Forelimb muscle (tissue), 1 donor: ENCODE results near the gene RNU1-3. TPM values are rescaled to one million over a fixed set of nuclear protein-coding genes. Genes with fewer than 3 reads are reported as not detected.
"Not testable (repeated sequence)": the region's sequence is repeated elsewhere in the genome, so short reads cannot be mapped to it uniquely, and the experiment has no call there.

Experiments used
- DNase-seq: peaks from one replicate; pipeline ENCODE4 v3.0.0-alpha.2; 2013; ENCODE audit warnings: low read depth
- polyA plus RNA-seq: library from polyadenylated mRNA; unstranded; fragments of 120-200 nt; gene quantifications from one replicate; pipeline ENCODE4 v1.2.1, GENCODE V29; 2013; ENCODE audit not compliant: insufficient read length

Gene RNU1-3
- polyA plus RNA-seq, 1 donor, result not detected

DNA sequence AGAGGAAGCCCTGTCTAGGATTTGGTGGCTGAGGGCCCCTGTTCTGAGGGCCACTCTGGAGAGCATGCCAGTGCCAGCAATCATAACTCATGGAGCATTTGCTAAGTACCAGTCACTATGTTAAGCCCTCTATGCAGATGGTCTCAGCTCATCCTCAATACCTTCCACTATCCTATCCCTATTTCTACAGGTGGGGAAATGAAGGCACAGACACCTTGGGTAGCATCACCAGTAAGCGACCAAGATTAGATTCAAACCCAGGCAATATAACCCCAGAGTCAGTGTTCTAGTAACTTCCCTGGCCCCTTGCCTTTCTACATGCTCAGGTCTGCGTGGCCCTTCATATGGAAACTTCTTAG is 45.5 kb downstream of the RNU1-3 start:
- DNase-seq, result no peak

DNA sequence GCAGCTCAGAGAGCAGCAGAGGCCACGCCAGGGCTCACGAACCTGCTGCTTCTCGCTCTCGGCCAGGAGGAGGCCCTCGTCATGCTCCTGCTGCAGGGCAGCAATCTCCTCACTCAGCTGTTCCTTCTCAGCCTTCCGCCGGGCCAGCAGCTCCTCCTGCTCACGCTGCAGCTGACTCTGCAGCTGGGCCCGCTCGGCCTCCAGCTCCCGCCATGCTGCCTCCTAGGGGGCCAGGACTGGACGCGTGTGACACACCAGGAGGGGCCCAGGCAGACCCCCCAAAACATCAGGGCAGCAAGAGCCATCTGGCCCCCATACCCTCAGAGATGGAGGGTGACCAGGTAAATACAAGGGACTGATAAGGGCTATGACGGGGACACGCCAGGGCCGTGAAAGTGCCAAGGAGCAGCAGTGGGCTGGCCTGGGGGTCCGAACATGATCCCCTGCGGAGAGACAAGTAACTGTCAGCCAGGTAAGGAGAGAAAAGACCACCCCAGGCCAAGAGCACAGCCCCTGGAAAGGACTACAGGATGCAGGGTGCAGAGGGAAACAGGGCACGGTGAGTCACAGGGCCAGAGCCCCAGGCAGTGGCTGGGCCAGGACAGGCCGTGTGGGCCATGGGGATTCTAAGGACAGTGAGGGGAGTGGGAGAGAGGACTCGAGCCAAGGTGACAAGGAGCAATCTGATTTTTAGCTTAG is 46.8 kb downstream of the RNU1-3 start:
- not testable (repeated sequence) for DNase-seq

DNA sequence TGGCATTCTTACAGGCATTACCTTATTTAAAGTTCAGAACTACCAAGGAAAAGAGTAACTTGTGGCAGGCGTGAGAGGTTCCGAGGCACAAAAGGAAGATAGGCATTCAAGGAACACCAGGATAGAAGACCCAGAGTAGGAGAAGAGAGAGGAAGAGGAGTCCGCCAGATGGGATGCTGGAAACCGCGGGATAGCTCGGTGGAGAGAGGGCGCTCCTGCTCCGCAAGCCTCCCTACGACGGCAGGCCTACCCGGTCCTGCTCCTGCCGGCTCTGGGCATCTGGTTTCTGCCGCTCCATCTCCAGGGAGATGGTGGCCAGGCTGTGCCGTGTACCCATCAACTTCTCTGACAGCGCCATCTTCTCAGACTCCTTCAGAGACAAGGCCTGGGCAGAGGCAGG is 48.0 kb downstream of the RNU1-3 start:
- DNase-seq, result no peak

DNA sequence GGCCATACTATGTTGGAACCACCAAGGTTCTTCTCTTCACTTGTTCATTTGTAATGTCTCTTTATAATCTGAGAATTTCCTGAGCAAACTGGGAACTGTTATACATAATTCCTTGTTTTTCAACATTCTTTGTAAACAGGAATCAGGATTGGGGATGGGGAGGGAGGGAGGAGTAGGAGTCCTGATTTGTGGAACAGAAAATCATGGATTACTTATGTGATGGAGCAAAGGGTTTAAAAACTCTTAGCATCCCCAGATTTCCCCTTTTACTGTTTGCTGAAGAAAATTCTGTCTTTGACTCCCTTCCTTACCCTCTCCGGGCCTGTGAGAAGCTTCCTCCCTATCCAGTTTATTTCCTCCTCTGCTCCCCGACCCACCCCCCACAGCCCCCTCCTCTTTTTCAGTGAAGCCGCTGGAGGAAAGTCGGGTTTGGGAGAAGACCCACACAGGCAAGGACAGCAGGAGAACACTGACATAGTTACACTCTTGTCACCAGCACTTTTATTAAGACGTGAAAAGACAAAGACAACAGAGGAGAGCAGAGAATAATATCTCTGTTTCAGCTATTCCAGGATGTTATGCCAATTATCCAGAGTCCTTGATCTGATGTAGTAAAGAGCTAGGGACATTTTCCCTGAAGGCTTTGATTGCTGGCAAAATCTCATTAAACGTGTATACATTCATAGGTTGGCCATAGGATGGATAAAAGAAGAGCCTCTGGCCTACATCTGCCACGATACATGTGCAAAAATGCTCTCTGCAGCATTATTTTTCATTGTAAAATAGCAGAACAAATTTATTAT is 48.8 kb downstream of the RNU1-3 start:
- DNase-seq, result no peak

DNA sequence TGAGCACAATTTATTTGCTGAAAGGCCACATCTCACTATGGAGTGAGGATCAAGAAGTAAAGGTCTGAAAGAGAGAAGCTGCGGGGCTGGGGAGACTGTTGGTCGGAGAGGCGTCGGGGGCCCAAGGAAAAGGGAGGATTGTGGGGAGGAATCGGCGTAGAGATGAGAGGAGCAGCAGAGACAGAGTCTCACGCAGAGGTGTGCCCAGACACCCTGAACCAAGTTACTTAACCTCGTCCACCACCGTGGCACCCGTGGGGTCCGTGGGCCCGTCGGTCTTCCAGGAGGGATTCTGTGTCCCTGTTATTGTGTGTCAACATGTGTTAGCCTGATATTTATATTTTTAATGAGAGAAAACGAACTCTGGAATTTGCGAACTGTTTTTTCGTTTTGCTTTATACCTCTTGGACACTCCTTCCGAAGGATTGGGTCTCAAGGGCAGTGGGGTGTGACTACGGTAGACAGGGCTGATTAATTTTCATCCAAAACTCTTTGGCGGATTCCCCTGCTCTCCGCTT is 49.6 kb downstream of the RNU1-3 start:
- DNase-seq, result no peak

Other genes with a start within 250 kb of the RNU1-3 start
- not detected for gene SPATA21, start 229.5 kb downstream of the RNU1-3 start, polyA plus RNA-seq
- 32.8 TPM for gene NECAP2, start 226.2 kb downstream of the RNU1-3 start, polyA plus RNA-seq
- not detected for gene RNU1-1, start 152.7 kb downstream of the RNU1-3 start, polyA plus RNA-seq
- 150 TPM for gene NBPF1, start 53.4 kb downstream of the RNU1-3 start, polyA plus RNA-seq
- gene RNU1-4, start 73.6 kb upstream of the RNU1-3 start, polyA plus RNA-seq, result not detected
- gene RNU1-2, start 229.0 kb upstream of the RNU1-3 start, polyA plus RNA-seq, result not detected